Nephron (organoid): ENCODE data around the gene MYO7B.
"Not testable (repeated sequence)": the region's sequence is repeated elsewhere in the genome, so short reads cannot be mapped to it uniquely, and the experiment has no call there.

Experiments used
- H3K27ac Mint-ChIP-seq, 3 experiments: 2 replicates each; pipeline ENCODE4 v1.8.0; 2020; ENCODE audit warnings: mixed read lengths in 3 of 3, mild to moderate bottlenecking in 2 of 3, moderate library complexity in 1 of 3
- H3K27me3 Mint-ChIP-seq: 2 replicates; pipeline ENCODE4 v1.8.0; 2021; ENCODE audit warnings: low read depth, mild to moderate bottlenecking, moderate library complexity, mixed read lengths
- H3K36me3 Mint-ChIP-seq: 2 replicates; pipeline ENCODE4 v1.8.0; 2020; ENCODE audit warnings: low read depth, mixed read lengths
- H3K4me1 Mint-ChIP-seq: 2 replicates; pipeline ENCODE4 v1.8.0; 2020; ENCODE audit warnings: mixed read lengths
- H3K4me3 Mint-ChIP-seq, 3 experiments: 2 replicates each; pipeline ENCODE4 v1.8.0; 2020; ENCODE audit warnings: mild to moderate bottlenecking in 3 of 3, mixed read lengths in 3 of 3, moderate library complexity in 2 of 3
- H3K9me3 Mint-ChIP-seq: 2 replicates; pipeline ENCODE4 v1.8.0; 2020; ENCODE audit warnings: mixed read lengths
- CTCF ChIP-seq, 3 experiments: fragments of 200-600 bp; sonication (generic); IDR thresholded peaks; one replicate each; pipeline ENCODE4 v1.5.0; 2021; ENCODE audit warnings: antibody characterized with exemption in 3 of 3; ENCODE audit not compliant: unreplicated experiment in 3 of 3

MYO7B gene

DNA sequence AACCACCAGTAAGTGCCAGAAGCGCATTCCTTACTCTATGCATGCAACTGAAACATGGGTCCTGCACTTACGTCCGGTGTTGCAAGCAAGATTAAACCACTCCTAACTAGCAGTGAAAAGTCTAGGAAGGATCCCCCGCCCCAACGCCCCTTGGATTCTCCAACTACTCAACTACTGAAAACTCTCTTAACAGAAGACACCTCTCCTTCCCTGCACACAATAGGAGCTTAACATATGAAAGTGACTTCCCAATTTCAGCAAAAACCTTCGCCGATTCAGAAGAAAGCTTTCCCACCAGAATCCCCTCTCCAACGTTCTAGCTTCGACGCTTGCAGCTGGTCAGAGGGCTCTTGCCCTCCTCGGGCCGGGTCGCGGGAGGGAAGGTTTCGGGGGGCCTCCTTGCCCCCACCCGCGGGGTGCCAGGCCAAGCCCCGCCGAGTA, 9.8 kb upstream of the MYO7B start:
- Mint-ChIP-seq H3K4me3 (peak overlapping the region; percentile 94 to 96 (median 95)), H3K27me3 (no peaks in the 10 kb centered on the region), H3K4me1 (peaks cover 25% of the 10 kb centered on the region), H3K36me3 (peaks cover 15% of the 10 kb centered on the region), H3K9me3 (peaks cover 3% of the 10 kb centered on the region), H3K27ac (peak overlapping the region; percentile 97 to 99 (median 99))
- no peak for TF ChIP-seq CTCF (IDR thresholded peaks at IDR 0.05; ENCODE audit: unreplicated experiment in 3 of 3)

DNA sequence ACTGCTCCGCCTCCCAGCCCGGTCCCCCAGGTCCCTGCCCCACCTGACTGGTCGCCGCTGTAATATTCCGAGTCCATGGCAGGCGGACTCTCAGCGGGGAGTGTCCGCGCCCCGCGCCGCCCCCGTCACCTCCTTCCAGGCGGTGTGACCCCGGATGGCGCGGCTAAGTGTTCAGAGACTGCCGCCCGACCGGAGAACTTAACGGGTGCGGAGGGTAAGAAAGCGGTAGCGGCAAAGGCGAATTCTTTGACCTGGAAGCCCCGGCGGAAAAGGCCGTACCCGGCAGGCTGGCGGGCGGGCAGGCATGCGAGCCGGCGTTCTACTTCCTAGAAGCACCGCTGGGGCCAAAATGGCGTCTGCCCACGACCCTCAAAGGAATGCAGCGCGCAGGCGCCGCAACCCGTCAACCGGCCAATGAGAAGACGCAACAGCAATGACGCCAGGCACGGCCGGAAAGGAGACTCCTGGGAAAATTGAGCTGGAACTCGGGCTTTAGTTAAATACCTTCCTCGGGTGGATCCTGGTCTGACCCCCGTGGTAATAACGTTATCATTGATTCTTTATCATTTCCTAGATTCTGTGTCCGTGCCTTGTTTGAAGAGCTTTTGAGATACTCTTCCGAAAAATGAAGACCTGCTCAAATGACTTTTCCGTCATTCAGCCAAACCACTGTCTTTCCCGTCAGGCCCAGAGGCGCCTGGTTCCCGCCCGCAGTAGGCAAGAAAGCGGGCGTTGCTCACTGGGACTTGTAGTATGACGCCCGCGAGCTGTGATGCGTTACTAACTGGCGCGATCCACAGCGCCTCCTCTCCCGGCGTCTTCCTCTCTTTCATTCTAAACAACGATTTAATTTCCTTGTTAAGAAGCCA, 9.1 kb upstream of the MYO7B start, which contains the start of gene IWS1:
Gene IWS1 (minus strand): TSS at position 358 of the 869 bp plus-strand sequence. CDS start 281 bp downstream, at position 77.
- Mint-ChIP-seq H3K9me3 (peaks cover 3% of the 10 kb centered on the region), H3K4me3 (peak within 1 kb of the TSS; percentile 94 to 96 (median 95)), H3K36me3 (peaks cover 14% of the 10 kb centered on the region), H3K27me3 (no peaks in the 10 kb centered on the region), H3K27ac (peak within 1 kb of the TSS; percentile 97 to 99 (median 99)), H3K4me1 (peaks cover 25% of the 10 kb centered on the region)
- TF ChIP-seq CTCF (IDR thresholded peaks at IDR 0.05; ENCODE audit: unreplicated experiment in 3 of 3): peak in 2 of 3 experiments; percentile 34

DNA sequence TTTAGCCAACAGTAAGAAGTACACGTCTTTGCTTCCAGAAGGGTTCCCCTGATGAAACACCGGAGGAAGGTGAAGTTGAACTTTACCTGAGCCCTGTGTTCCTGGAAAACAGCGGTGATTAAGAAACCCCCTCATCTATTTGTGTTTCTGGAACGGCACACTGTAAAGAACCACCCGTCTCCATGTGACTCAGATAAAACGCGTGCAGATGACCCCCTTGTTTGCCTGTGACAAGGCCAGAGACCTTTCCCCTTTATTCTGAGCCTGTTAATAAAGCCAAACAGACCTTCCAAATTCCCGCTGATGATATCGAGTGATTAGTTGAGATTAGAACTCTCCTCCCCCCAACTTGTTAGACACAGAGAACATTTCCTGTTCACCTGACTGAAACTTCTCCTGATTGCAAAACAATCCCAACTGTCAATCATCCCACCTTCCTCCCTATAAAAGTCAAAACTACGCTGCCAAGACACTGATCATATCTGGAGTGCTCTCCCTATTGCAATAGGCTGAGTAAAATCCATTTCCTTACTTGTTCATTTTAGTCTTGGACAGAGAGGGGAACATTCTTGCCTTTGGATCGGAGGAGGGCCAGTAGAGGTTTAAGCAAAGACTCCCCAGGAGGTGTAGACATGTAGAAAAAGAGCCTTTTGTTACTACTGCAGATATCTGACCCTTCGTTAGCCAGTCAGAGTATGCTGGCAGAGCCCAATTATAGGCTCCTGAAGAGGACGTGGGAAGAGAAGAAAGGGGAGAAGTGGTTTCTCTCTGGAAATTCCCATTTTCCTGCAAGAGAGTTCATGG, 8.3 kb upstream of the MYO7B start:
- peaks cover 10% of the 10 kb centered on the region for H3K36me3 Mint-ChIP-seq
- TF ChIP-seq CTCF (IDR thresholded peaks at IDR 0.05; ENCODE audit: unreplicated experiment in 3 of 3): no peak
- H3K27ac Mint-ChIP-seq: peak overlapping the region; percentile 97 to 99 (median 99)
- peaks cover 3% of the 10 kb centered on the region for H3K9me3 Mint-ChIP-seq
- no peaks in the 10 kb centered on the region for H3K27me3 Mint-ChIP-seq
- peak overlapping the region; percentile 94 to 96 (median 95) for H3K4me3 Mint-ChIP-seq
- H3K4me1 Mint-ChIP-seq: peaks cover 25% of the 10 kb centered on the region

- Mint-ChIP-seq H3K4me1 (peaks cover 24% of the 10 kb centered on the region), H3K27ac (no peak overlapping the region), H3K36me3 (peaks cover 3% of the 10 kb centered on the region), H3K4me3 (peak overlapping the region in 2 of 3 experiments; percentile 26 to 49), H3K9me3 (peaks cover 3% of the 10 kb centered on the region), H3K27me3 (peaks cover 9% of the 10 kb centered on the region)
- TF ChIP-seq CTCF (IDR thresholded peaks at IDR 0.05; ENCODE audit: unreplicated experiment in 3 of 3): no peak
Measured at GRCh38 chr2:127528487-127528886, 7.0 kb upstream of the MYO7B start.

GRCh38 chr2:127529416-127529815, 6.1 kb upstream of the MYO7B start:
- H3K4me3 Mint-ChIP-seq, H3K27ac Mint-ChIP-seq, H3K9me3 Mint-ChIP-seq, H3K36me3 Mint-ChIP-seq: not testable (repeated sequence)
- Mint-ChIP-seq H3K4me1 (peaks cover 18% of the 10 kb centered on the region), H3K27me3 (peaks cover 17% of the 10 kb centered on the region)
